Heart right ventricle (tissue), 16 donors: ENCODE data around the gene SYNE1. TPM values are rescaled to one million over a fixed set of nuclear protein-coding genes. Genes with fewer than 3 reads are reported as not detected.

Experiments used
- ATAC-seq, 8 donors: fragments of 200-7000 bp; cut with Tn5 transposase; one replicate each; pipeline ENCODE4 v1.9.1; 2020; ENCODE audit warnings: mild to moderate bottlenecking in 8 of 8, moderate library complexity in 8 of 8, moderate number of reproducible peaks in 1 of 8
- DNase-seq, 2 donors: peaks; one replicate each; pipeline ENCODE4 v3.0.0-alpha.2; 2020
- H3K27ac ChIP-seq, 10 donors: fragments of 200-600 bp; sonication (generic) in 2 of 10; one replicate each; pipeline versions ENCODE4 v1.5.0 to v1.8.0; 2020 to 2022; ENCODE audit warnings: mild to moderate bottlenecking in 3 of 10
- H3K27me3 ChIP-seq, 7 donors: fragments of 200-600 bp; one replicate each; pipeline ENCODE4 v1.8.0; 2021 to 2022; ENCODE audit warnings: mild to moderate bottlenecking in 2 of 7
- H3K36me3 ChIP-seq, 9 donors: fragments of 200-600 bp; sonication (generic) in 1 of 9; one replicate each; pipeline versions ENCODE4 v1.5.0 to v1.8.0; 2020 to 2022; ENCODE audit warnings: mild to moderate bottlenecking in 2 of 9
- H3K4me1 ChIP-seq, 9 donors: fragments of 200-600 bp; sonication (generic) in 1 of 9; one replicate each; pipeline versions ENCODE4 v1.5.0 to v1.8.0; 2020 to 2022; ENCODE audit warnings: mild to moderate bottlenecking in 4 of 9
- H3K4me3 ChIP-seq, 10 donors: fragments of 200-600 bp; sonication (generic) in 2 of 10; one replicate each; pipeline versions ENCODE4 v1.5.0 to v1.8.0; 2020 to 2022; ENCODE audit warnings: mild to moderate bottlenecking in 7 of 10, moderate library complexity in 2 of 10
- H3K9me3 ChIP-seq, 11 donors: fragments of 200-600 bp in 10 of 11; sonication (generic) in 2 of 11; one replicate each; pipeline versions ENCODE4 v1.5.0 to v1.8.0; 2013 to 2022; ENCODE audit warnings: mild to moderate bottlenecking in 2 of 11, control low read depth in 1 of 11, moderate library complexity in 1 of 11
- CTCF ChIP-seq, 9 donors: fragments of 200-600 bp; sonication (generic) in 2 of 9; IDR thresholded peaks; one replicate each; pipeline versions ENCODE4 v1.5.0 to v1.8.0; 2021 to 2022; ENCODE audit warnings: antibody characterized with exemption in 9 of 9, mild to moderate bottlenecking in 5 of 9, moderate library complexity in 1 of 9
- WGBS, 2 donors: extraction: QIAGEN DNeasy Blood & Tissue Kit; methylation state at CpG; one replicate each; pipeline ENCODE4 v1.1.7; 2013; ENCODE audit warnings: inconsistent platforms in 1 of 2; 5-methylcytosine and 5-hydroxymethylcytosine counted together
- intact Hi-C, 10 donors: fragments of 100-400 bp; cut with DNase I; formaldehyde crosslinking; loops; one replicate each; pipeline versions ENCODE4 v1.11.1 to v1.14.2; 2022
- polyA plus RNA-seq, 2 donors: library from polyadenylated mRNA; stranded (reverse); fragments of 200-250 nt; gene quantifications; one replicate each; pipeline ENCODE4 v1.2.3, GENCODE V29; 2013
- total RNA-seq, 10 donors: library from RNA; stranded (reverse); fragmentation: NEBNext Ultra II Directional in 3 of 10; extraction: Animal tissue kit (Norgen Biotek cat#: 25700) in 3 of 10; gene quantifications; one replicate each; pipeline versions ENCODE4 v1.2.1 to v1.2.4, GENCODE V29; 2021 to 2023
- donor health status: Arrhythmogenic right ventricular cardiomyopathy.
- donor health status: ischemic (EF 13 %, LVEDD 7.1; RV severe dilation, severe dysfunction).
- donor health status: healthy with polysubstance abuse.
- donor health status: DM: no; HTN: yes; CAD: no.
- donor health status: DM: no; HTN: no; CAD: no.
- donor health status: ischemic (EF 25% LVEDD 6.9; RV normal size, moderate dysfunction).
- donor health status: ischemic (EF 25% LVEDD 5.7; RV mildly dilated, moderate dysfunction).
- donor health status: healthy.
- donor health status: DM: yes; HTN: yes; CAD: no.
- donor health status: Ischemic cardiomyopathy.
- donor health status: ischemic (EF 35%, LVEDD 5.7; RV mildly dilated, moderate dysfunction).
- donor health status: nonischemic (EF 11% LVEDD 7.7; RV severe dilation, severe dysfunction).
- donor health status: DM: yes; HTN: yes; CAD: no.
- donor health status: PGD.
- donor health status: ischemic (EF 29% LVEDD 5.4; RV normal size, mild dysfunction).
- donor health status: nonischemic (EF 23%, LVEDD 6.1; RV moderate dilation, normal function).

Gene SYNE1
- total and polyA plus RNA-seq, 12 donors: 18.9 to 176 (median 126) TPM

GRCh38 chr6:152372945-152373344 lies 264.2 kb downstream of the SYNE1 start:
- H3K9me3 ChIP-seq: no peaks in the 10 kb centered on the region
- H3K4me3 ChIP-seq: no peak overlapping the region
- peaks cover 0 to 24% (median 20%) of the 10 kb centered on the region in 9 donors for H3K4me1 ChIP-seq
- 93 to 98% methylated on average over 2 of the region's 2 CpGs for WGBS, 2 donors
- intact Hi-C loops: no loop called here
- no peak overlapping the region for H3K27ac ChIP-seq
- no peaks in the 10 kb centered on the region for H3K27me3 ChIP-seq
- DNase-seq (no peak), ATAC-seq (no peak)
- peaks cover 0 to 87% (median 35%) of the 10 kb centered on the region in 9 donors for H3K36me3 ChIP-seq
- TF ChIP-seq CTCF (IDR thresholded peaks at IDR 0.05): no peak

GRCh38 chr6:152371775-152372174 lies 265.4 kb downstream of the SYNE1 start:
- no peak for TF ChIP-seq CTCF (IDR thresholded peaks at IDR 0.05)
- DNase-seq: no peak
- intact Hi-C loops: no loop called here
- Histone ChIP-seq H3K4me1 (peaks cover 0 to 27% (median 20%) of the 10 kb centered on the region in 9 donors), H3K9me3 (no peaks in the 10 kb centered on the region), H3K27me3 (no peaks in the 10 kb centered on the region), H3K4me3 (no peak overlapping the region), H3K36me3 (peaks cover 0 to 95% (median 38%) of the 10 kb centered on the region in 9 donors), H3K27ac (no peak overlapping the region)
- no peak for ATAC-seq

DNA sequence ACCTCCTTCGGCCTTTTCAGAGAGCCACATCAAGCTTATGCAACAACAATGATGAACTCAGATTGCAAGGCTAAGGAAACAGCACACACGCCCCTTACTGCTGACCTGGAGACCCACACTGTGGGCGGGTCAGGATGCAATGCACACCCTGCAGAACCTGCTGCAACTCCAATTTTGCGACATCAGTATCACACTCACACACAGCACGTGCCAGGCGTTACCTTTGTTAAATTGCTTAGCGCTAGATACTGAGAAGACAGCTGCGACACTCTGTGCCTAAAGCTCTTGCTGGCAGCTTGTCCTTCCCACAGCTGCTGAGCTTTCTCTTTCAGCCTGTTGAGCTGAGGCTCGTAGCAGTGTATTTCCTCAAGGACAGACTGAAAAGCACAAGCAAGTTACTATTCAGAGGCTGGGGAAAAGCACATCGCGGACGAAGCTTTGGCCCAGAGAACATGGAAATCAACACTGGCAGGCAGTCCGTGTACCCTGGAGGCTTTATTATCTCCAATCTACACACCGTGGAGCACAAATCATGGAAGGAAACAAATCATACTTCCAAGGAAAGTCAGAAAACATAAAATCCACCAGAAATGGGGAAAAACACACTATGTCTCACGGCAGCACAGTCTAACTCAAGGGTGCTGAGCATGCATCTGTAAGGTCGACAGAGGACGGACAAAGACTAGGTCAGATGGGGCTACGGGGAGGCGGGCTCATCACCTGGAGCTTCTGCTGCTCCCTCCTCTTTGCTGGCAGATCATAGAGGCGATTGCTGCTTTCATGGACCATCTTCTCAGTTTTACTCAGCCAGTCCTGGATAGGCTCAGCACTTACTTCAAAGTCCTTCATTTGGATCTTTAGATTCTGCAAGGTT lies 268.2 kb downstream of the SYNE1 start:
- peaks cover 0 to 95% (median 32%) of the 10 kb centered on the region in 9 donors for H3K36me3 ChIP-seq
- H3K4me1 ChIP-seq: peaks cover 0 to 27% (median 20%) of the 10 kb centered on the region in 9 donors
- peak overlapping the region; percentile 1 to 79 (median 62) for H3K27ac ChIP-seq
- no peaks in the 10 kb centered on the region for H3K27me3 ChIP-seq
- H3K9me3 ChIP-seq: no peaks in the 10 kb centered on the region
- peak; percentile 23 to 59 for DNase-seq
- peak; percentile 84 to 91 (median 87) for ATAC-seq
- TF ChIP-seq CTCF (IDR thresholded peaks at IDR 0.05): no peak
- H3K4me3 ChIP-seq: peak overlapping the region in 6 of 10 donors; percentile 1 to 25 (median 6)
- intact Hi-C loops: no loop called here
- WGBS, 2 donors: 44 to 46% methylated on average over 20 of the region's 20 CpGs

DNA sequence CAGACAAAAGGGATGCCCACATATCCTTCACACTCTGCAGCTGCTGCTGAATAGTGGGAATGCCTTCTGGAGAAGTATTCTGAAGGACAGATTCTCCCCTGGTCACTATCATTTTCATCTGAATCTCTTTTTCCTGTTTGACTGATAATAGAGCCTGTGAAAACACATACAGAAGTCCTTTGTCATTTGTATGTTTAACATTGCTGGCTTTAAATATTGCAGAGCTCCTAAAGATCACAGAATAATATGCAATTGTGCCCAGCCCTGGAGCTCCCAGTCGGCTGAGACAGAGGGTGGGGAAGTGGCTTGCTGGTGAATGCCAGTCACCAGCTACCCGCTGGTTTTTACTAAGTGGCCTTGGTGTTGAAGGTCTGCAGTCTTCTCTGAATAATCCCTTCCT lies 272.3 kb downstream of the SYNE1 start:
- no peaks in the 10 kb centered on the region for H3K9me3 ChIP-seq
- H3K27me3 ChIP-seq: no peaks in the 10 kb centered on the region
- no peak for TF ChIP-seq CTCF (IDR thresholded peaks at IDR 0.05)
- H3K4me3 ChIP-seq: no peak overlapping the region
- H3K27ac ChIP-seq: no peak overlapping the region
- H3K4me1 ChIP-seq: peaks cover 0 to 26% (median 20%) of the 10 kb centered on the region in 9 donors
- 78 to 83% methylated on average over 2 of the region's 2 CpGs for WGBS, 2 donors
- DNase-seq: no peak
- peaks cover 0 to 95% (median 45%) of the 10 kb centered on the region in 9 donors for H3K36me3 ChIP-seq
- no peak for ATAC-seq
- intact Hi-C loops: no loop called here
